Sigmoid colon (tissue), 7 donors: ENCODE data around the gene SCML2. TPM values are rescaled to one million over a fixed set of nuclear protein-coding genes. Genes with fewer than 3 reads are reported as not detected.

Experiments
- DNase-seq: peaks from one replicate; pipeline ENCODE4 v3.0.0-alpha.2; 2019
- H3K27ac ChIP-seq, 4 donors: fragments of 200-600 bp; sonication (generic); one replicate each; pipeline ENCODE4 v1.5.1; 2016 to 2019; ENCODE audit warnings: mild to moderate bottlenecking in 1 of 4
- H3K27me3 ChIP-seq, 3 donors: fragments of 200-600 bp; sonication (generic); one replicate each; pipeline ENCODE4 v1.5.1; 2019; ENCODE audit warnings: mild to moderate bottlenecking in 1 of 3
- H3K36me3 ChIP-seq, 4 donors: fragments of 200-600 bp; sonication (generic); one replicate each; pipeline ENCODE4 v1.5.1; 2016 to 2019
- H3K4me1 ChIP-seq, 4 donors: fragments of 200-600 bp; sonication (generic); one replicate each; pipeline ENCODE4 v1.5.1; 2017 to 2019
- H3K4me3 ChIP-seq, 4 donors: fragments of 200-600 bp; sonication (generic); one replicate each; pipeline ENCODE4 v1.5.1; 2017 to 2019; ENCODE audit warnings: mild to moderate bottlenecking in 2 of 4, moderate library complexity in 1 of 4
- H3K9me3 ChIP-seq, 4 donors: fragments of 200-600 bp in 3 of 4; sonication (generic) in 3 of 4; one replicate each; pipeline versions ENCODE4 v1.5.1 to v1.6.1; 2013 to 2019
- EP300 ChIP-seq, 4 donors: sonication (generic); formaldehyde crosslinking; IDR thresholded peaks; one replicate each; pipeline ENCODE4 v1.6.1; 2017; ENCODE audit warnings: antibody characterized with exemption in 4 of 4
- POLR2A ChIP-seq, 2 donors: fragments of 450-650 bp; IDR thresholded peaks; one replicate each; pipeline ENCODE4 v1.6.1; 2016; ENCODE audit warnings: antibody characterized with exemption in 2 of 2, mild to moderate bottlenecking in 2 of 2, moderate library complexity in 2 of 2
- POLR2AphosphoS5 ChIP-seq, 4 donors: sonication (generic); formaldehyde crosslinking; IDR thresholded peaks; one replicate each; pipeline ENCODE4 v1.6.1; 2017; ENCODE audit warnings: antibody characterized with exemption in 4 of 4
- WGBS, 2 donors: extraction: QIAGEN DNeasy Blood & Tissue Kit; methylation state at CpG; one replicate each; pipeline ENCODE4 v1.1.7; 2013; 5-methylcytosine and 5-hydroxymethylcytosine counted together
- intact Hi-C: fragments of 100-400 bp; cut with DNase I; formaldehyde crosslinking; loops from one replicate; pipeline ENCODE4 v1.15.1; 2023
- polyA plus RNA-seq, 3 donors: library from polyadenylated mRNA; stranded (reverse); fragments of 200-250 nt; gene quantifications; one replicate each; pipeline ENCODE4 v1.2.3, GENCODE V29; 2013
- total RNA-seq, 4 donors: library from RNA; depleted of rRNA; stranded (reverse); fragments of >200 nt; gene quantifications; one replicate each; pipeline ENCODE4 v1.1.0, GENCODE V29; 2016
- TF ChIP-seq, protein P1 (sequence below), 4 experiments: fragments of 450-650 bp in 3 of 4; fragments of 200-600 bp in 1 of 4; IDR thresholded peaks; one replicate each; pipeline ENCODE4 v1.5.1; 2016 to 2019; ENCODE audit warnings: antibody characterized with exemption in 4 of 4, mild to moderate bottlenecking in 3 of 4, moderate library complexity in 2 of 4
- donor health status: healthy with polysubstance abuse.
- donor health status: Bipolar disorder and iron deficiency.
- donor health status: healthy.

Gene SCML2
- total and polyA plus RNA-seq, 7 donors = 0.60 to 5.6 (median 1.9) TPM

DNA sequence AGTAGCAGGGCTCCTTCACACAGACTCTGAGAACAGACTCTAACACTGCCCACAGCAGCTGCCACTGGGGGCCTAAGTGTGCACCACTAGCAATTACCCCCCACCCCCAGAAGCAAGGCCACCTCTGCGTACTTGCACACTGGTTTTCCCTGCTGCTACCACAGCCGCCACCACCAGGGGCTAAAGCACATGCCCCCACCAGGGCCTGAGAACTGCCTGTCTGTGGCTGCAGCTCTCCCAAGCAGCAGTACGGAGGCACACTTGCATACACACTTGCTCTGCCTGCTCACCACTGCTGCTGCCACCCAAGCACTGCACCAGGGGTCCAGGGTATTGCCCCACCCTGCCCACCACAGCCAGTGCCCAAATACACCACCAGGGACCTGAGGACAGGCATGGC lies 59.6 kb downstream of the SCML2 start:
- Histone ChIP-seq H3K9me3 (no peaks in the 10 kb centered on the region), H3K36me3 (no peaks in the 10 kb centered on the region), H3K4me1 (no peaks in the 10 kb centered on the region), H3K4me3 (no peak overlapping the region), H3K27me3 (no peaks in the 10 kb centered on the region), H3K27ac (no peak overlapping the region)
- TF ChIP-seq POLR2A (IDR thresholded peaks at IDR 0.05) (no peak), POLR2AphosphoS5 (IDR thresholded peaks at IDR 0.05) (no peak)
- TF ChIP-seq, protein P1, sequence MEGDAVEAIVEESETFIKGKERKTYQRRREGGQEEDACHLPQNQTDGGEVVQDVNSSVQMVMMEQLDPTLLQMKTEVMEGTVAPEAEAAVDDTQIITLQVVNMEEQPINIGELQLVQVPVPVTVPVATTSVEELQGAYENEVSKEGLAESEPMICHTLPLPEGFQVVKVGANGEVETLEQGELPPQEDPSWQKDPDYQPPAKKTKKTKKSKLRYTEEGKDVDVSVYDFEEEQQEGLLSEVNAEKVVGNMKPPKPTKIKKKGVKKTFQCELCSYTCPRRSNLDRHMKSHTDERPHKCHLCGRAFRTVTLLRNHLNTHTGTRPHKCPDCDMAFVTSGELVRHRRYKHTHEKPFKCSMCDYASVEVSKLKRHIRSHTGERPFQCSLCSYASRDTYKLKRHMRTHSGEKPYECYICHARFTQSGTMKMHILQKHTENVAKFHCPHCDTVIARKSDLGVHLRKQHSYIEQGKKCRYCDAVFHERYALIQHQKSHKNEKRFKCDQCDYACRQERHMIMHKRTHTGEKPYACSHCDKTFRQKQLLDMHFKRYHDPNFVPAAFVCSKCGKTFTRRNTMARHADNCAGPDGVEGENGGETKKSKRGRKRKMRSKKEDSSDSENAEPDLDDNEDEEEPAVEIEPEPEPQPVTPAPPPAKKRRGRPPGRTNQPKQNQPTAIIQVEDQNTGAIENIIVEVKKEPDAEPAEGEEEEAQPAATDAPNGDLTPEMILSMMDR (IDR thresholded peaks at IDR 0.05) = no peak
- DNase-seq = no peak
- intact Hi-C loops = no loop called here
- WGBS, 2 donors = 92 to 100% methylated on average over 3 of the region's 3 CpGs

DNA sequence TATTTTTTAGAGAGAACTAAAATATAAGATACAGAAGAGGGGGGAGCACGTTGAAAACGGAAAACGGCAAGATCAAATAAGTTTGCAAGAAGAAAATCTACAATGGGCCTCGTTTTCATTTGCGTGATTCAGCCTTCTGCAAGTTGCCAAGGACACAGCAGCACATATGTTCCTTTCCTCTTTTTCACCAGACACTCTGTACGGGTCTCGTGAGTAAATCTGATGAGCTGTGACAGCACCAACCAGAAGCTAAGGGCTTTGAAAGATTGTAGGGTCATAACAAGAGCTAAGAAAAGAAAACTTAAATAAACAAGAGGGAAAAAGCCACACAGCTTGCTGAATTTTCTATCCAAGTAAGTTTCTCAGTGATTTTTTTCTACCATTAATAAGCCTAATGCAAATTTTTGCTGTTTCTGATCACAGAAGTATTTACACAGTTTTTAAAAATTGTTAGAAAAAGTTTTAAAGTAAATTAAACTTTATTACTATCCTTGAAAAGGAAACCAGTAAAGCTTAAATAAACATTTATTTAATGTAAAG lies 63.4 kb downstream of the SCML2 start:
- Histone ChIP-seq H3K9me3 (no peaks in the 10 kb centered on the region), H3K27me3 (no peaks in the 10 kb centered on the region), H3K36me3 (no peaks in the 10 kb centered on the region), H3K4me3 (no peak overlapping the region), H3K4me1 (no peaks in the 10 kb centered on the region), H3K27ac (no peak overlapping the region)
- intact Hi-C loops = no loop called here
- no peak for DNase-seq
- 76 to 90% methylated on average over 7 of the region's 7 CpGs for WGBS, 2 donors
- TF ChIP-seq POLR2A (IDR thresholded peaks at IDR 0.05) (no peak), POLR2AphosphoS5 (IDR thresholded peaks at IDR 0.05) (no peak), EP300 (IDR thresholded peaks at IDR 0.05) (no peak)
- TF ChIP-seq, protein P1 (IDR thresholded peaks at IDR 0.05) = no peak

DNA sequence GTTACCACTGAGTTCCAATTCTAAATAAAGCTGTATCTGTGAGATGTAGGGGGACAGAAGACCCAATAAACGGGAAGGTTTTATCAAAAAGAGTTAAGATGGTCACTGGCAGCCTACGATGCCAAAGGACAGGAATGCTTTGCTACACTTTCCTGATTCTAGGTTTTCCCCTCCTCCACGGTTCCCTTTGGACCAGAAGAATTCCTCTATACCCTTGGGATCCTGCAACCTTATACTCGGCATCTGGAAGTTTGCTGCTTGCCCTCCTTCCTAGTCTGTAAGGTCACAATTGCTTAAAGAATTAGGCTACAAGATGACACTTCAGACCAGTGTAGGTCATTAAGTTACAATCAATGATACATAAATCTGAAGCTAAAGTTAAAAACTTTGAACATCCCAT lies 64.3 kb downstream of the SCML2 start:
- H3K4me1 ChIP-seq = no peaks in the 10 kb centered on the region
- H3K27ac ChIP-seq = no peak overlapping the region
- DNase-seq = no peak
- no peaks in the 10 kb centered on the region for H3K27me3 ChIP-seq
- 86 to 89% methylated on average over 4 of the region's 4 CpGs for WGBS, 2 donors
- intact Hi-C loops = no loop called here
- H3K4me3 ChIP-seq = no peak overlapping the region
- no peaks in the 10 kb centered on the region for H3K36me3 ChIP-seq
- no peak for TF ChIP-seq POLR2A (IDR thresholded peaks at IDR 0.05)
- no peak for TF ChIP-seq EP300 (IDR thresholded peaks at IDR 0.05)
- TF ChIP-seq, protein P1 (IDR thresholded peaks at IDR 0.05) = no peak
- no peak for TF ChIP-seq POLR2AphosphoS5 (IDR thresholded peaks at IDR 0.05)
- no peaks in the 10 kb centered on the region for H3K9me3 ChIP-seq

DNA sequence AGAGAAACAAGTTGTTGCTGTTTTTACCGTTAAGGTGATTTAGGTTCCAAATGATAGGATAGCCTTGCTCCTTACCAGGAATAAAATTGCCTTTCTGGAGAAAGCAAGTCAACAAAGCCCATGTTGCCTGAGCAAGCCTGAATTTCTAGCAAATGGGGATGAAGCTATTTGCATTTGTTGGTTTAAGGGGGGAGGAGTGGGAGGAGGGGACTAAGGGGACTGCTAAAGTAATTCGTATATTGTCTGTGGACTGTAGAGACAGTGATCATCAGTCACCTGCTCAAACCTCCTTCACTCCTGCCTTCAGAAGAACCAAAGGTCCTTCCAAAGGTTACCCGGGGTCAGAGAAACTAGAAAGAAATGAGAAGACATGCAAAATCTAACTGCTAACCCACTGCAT lies 65.8 kb downstream of the SCML2 start:
- Histone ChIP-seq H3K4me3 (no peak overlapping the region), H3K36me3 (no peaks in the 10 kb centered on the region), H3K4me1 (no peaks in the 10 kb centered on the region), H3K27me3 (no peaks in the 10 kb centered on the region), H3K9me3 (no peaks in the 10 kb centered on the region), H3K27ac (no peak overlapping the region)
- TF ChIP-seq, protein P1 (IDR thresholded peaks at IDR 0.05) = no peak
- TF ChIP-seq POLR2A (IDR thresholded peaks at IDR 0.05) (no peak), EP300 (IDR thresholded peaks at IDR 0.05) (no peak), POLR2AphosphoS5 (IDR thresholded peaks at IDR 0.05) (no peak)
- WGBS, 2 donors = 66 to 73% methylated on average over 3 of the region's 3 CpGs
- no peak for DNase-seq
- intact Hi-C loops = no loop called here

DNA sequence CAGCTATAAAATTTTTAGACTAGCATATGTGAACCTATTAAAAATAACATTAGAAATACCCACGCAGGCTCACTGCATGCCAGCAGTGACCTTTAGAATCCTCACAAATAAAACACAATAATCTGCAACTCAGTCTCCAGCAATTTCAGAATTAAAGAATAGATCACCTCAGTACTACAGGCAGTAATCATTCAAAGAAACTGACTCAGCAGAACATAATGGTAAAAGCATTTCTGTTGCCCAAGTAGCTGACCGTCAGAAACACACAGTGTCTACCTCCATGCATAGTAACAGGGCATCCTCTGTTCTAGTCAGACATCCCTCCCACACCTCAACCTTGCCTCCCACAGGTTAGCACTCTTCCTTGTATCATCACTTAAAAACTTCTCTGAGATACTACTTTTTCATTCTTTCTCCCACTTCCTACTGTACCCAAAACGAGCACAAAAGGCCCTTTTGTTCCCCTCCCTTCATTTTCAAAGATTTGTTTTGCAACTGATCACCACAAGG lies 68.1 kb downstream of the SCML2 start:
- no peak overlapping the region for H3K27ac ChIP-seq
- TF ChIP-seq, protein P1 (IDR thresholded peaks at IDR 0.05) = no peak
- TF ChIP-seq EP300 (IDR thresholded peaks at IDR 0.05) (no peak), POLR2AphosphoS5 (IDR thresholded peaks at IDR 0.05) (no peak), POLR2A (IDR thresholded peaks at IDR 0.05) (no peak)
- H3K9me3 ChIP-seq = no peaks in the 10 kb centered on the region
- no peaks in the 10 kb centered on the region for H3K4me1 ChIP-seq
- no peak overlapping the region for H3K4me3 ChIP-seq
- H3K27me3 ChIP-seq = no peaks in the 10 kb centered on the region
- WGBS, 2 donors = 55 to 80% methylated on average over 3 of the region's 3 CpGs
- DNase-seq = no peak
- no peaks in the 10 kb centered on the region for H3K36me3 ChIP-seq
- intact Hi-C loops = no loop called here
